GM21825 (cell line): ENCODE results near the gene MARCHF3.

Experiments
- ATAC-seq: cut with Tn5 transposase; IDR thresholded peaks from one replicate; pipeline ENCODE4 v1.9.1; 2021; ENCODE audit warnings: mild to moderate bottlenecking, moderate library complexity; ENCODE audit not compliant: unreplicated experiment

MARCHF3 gene

GRCh38 chr5:126826619-126827215 lies 203.6 kb downstream of the MARCHF3 start:
- no peak for ATAC-seq

DNA sequence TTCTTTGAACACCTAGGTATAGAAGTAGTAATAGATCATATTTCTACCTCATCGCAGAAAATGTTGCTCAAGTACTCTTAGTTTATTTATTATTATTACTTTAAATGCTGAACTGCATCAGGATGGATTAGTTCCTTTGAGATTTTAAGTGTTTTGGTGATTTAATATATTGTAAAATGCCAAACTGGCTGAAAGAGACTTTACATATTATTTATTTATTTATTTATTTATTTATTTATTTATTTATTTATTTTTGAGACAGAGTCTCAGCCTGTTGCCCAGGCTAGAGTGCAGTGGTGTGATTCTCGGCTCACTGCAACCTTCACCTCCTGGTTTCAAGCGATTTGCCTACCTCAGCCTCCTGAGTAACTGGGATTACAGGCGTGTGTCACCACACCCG lies 211.1 kb downstream of the MARCHF3 start:
- no peak for ATAC-seq

GRCh38 chr5:126818736-126819135 lies 211.6 kb downstream of the MARCHF3 start:
- ATAC-seq, result no peak
